GM21367 (cell line): ENCODE data around the gene AP4E1.
"Not testable (repeated sequence)": the region's sequence is repeated elsewhere in the genome, so short reads cannot be mapped to it uniquely, and the experiment has no call there.

Experiments
- ATAC-seq: cut with Tn5 transposase; IDR thresholded peaks from one replicate; pipeline ENCODE4 v1.9.1; 2021; ENCODE audit not compliant: unreplicated experiment

The AP4E1 gene

DNA sequence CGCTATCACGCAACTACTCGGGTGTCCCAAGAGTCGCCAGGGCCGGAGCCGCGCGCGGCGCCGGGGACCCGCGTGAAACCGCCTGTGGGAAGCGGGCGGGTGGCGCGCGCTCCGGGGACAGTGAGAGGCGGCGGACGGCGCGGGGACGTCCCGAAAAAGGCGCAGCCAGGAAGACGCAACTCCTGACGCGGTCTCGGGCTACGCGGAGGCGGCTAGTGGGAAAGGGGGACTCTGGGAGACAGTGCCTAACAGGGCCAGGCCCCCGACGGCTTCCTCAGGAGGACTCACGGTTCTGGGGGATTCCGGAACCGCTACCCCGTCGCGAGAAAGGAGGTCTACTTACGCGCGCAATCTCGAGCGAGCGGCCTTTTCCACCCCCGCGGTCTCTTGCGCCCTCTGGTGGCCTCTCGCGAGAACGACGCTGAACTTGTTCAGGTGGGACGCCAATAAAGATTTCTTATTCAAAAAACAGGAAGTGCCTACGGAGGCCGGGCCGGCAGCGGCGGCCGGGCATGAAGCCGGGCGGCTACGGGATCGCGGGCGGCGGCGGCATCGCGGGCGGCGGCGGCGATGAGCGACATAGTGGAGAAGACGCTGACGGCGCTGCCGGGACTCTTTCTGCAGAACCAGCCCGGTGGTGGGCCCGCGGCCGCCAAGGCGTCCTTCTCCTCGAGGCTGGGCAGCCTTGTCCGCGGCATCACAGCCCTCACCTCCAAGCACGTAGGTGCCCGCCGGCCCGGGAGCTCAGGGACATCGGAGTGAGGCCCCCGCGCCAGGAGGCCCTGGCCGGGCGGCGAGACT lies at the start of gene AP4E1:
Gene AP4E1, plus strand, starts transcription at position 475 of the 801 bp plus-strand sequence. Its CDS starts 96 bp downstream, at position 571.
- ATAC-seq: peak; percentile 52

DNA sequence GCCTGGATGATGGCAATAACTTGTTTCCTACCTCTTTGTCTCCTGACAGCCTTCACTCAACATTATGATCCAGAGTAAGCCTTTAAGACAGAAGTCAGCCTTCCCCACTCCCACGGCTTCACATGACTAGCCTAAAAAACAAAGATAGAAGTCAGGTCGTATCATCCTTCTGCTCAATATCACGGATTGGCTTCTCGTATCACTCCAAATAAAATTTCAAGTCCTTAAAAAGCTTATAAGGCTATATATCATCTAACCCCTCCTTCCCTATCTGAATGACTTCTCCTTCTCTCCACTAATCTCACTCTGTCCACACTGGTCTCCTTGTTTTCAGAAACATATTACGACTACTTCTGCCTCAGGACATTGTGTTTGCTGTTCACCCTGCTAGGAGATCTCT lies 47.7 kb upstream of the AP4E1 start:
- no peak for ATAC-seq

DNA sequence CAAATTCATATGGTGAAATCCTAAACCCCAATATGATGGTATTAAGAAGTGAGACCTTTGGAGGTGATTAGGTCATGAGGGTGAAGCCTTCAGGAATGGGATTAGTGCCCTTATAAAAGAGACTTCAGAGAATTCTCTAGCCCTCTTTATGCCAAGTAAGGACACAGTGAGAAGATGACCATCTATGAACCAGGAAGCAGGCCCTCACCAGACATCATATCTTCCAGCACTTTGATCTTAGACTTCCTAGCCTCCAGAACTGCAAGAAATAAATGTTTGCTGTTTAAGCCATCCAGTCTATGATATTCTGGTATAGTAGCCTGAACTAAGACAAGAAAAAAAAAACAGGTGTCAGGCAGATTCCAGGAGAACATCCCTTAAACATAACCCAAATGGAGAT lies 45.9 kb upstream of the AP4E1 start:
- no peak for ATAC-seq

DNA sequence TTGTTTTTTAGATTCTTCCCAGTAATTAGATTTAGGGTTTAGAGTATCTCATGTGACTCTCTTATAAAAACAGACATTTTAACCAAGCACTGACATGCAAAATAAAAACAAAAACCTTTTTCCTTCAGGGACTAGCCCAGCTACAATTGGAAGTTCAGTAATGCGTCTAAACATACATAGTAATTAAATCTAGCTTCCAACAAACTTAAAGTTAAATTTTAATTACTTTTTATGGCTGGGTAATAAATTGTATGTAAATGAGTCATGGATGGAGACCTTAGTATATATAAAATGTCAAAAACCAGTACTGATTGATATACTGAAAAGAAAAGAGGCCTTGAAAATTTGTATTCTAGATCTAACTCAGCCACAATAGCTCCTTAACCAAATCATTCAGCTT lies 43.6 kb upstream of the AP4E1 start:
- ATAC-seq: no peak

DNA sequence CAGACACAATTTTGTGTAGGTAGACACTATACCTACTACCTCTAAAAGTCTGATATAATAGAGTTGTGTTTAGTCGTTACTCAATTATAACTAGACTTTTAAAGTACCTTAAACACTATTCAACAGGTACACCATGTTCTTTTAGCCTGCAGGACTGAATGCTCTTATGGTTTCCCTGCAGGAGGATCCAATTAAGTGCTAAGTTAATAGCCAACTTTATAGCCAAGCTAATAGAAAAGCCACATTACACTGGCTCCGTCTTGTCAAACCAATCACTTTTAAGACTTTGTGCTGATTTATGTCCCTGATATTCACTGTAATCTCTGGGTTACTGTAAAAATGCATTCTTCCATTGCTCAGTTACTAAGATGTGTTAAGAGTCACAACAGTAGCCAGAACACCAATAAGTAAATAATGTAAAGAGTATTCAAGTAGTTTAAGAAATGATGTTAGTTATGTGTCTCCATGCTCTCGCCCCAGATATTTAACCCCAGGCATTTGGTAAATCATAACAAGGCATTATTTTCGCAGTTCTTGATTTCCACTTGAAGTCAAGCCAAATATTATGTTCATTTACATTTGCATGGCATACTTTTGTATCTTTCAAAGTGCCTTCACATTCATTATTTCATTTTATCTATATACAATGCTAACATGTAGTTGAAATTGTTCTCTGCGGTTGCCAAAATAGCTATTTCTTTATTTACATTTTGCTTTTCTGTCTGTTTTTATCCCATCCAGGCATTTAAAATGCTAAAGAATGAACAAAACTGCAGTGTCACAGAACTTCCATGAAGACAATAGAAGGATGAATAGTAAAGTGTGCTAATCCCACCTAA lies 42.7 kb upstream of the AP4E1 start:
- ATAC-seq: no peak

DNA sequence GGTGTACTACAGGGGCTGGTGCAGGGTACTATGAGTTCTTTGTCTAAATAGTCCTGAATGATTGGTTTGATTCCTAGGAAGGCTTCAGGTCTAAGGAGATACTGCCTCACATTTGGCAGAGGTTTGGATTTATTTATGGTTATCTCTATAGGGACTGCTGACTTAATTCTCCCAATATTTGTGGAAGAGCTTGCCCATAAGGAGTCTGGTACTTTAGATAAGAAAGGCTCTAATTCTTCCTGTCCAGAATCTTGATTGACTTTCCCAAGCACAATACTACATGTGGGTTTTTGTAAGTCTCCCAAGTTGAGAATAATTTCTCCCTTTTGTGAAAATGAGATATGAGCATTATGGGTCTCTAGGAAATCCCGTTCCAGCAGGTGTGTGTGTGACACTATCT lies 36.7 kb upstream of the AP4E1 start:
- ATAC-seq: no peak

DNA sequence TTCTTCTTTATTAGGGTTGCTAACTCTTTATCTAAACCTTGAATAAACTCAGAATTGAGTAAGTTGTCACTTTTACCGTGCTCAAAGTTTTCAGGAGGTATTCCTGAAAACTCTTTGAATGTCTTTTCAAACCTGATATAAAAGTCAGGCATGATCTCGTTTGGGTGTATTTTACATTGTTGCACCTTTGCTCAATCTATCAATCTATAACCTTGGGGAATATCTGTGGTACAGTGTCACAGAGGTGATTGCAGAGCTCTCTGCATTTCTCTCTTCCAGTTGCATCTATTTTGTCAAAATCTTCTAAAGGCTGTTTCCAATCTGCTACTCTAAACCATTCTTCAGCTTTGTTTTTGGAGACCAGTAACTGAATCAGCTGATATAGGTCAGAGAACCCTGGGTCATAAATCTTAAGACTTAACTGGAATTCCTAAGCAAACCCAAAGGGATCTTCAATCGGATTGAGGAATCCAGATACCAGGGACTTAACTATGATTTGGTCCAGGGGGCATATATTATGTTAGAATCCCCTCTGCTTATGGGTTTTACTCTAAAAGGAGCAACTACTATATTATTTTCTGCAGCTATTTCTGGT lies 35.6 kb upstream of the AP4E1 start:
- no peak for ATAC-seq

DNA sequence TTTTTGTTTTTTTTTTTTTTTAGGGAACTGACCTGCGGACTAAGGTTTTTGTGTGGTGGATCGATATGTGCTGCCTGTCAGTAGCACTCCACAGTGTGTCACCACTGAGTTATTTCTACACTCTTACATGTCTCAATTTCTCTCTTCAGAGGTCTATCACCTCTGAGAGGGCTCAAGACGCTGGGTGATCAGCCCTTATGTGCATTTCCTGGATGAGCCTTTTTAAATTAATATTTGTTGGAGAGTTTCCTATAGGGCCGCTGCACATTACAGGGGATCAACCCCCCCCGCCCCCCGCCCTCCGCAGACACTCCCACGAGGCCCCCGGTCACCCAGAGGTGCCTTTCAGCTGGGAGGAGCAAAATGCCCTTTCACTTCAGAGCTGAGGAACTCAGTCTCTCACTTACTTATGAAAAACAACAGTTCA lies 34.5 kb upstream of the AP4E1 start:
- ATAC-seq: no peak

DNA sequence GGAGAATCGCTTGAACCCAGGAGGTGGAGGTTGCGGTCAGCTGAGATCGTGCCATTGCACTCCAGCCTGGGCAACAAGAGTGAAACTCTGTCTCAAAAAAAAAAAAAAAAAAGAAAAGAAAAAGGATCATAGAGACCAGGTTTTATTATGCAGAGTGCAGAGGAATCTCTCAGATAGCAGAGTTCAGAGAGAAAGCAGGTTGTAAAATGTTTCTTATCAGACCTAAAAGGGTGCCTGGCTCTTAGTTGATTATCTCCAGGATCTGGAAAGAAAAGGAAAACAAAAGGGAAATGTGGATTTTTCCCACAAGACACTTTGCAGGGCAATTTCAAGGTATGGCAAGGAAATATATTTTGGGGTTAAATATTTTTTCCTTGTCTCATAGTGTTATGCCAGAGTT lies 33.2 kb upstream of the AP4E1 start:
- not testable (repeated sequence) for ATAC-seq

DNA sequence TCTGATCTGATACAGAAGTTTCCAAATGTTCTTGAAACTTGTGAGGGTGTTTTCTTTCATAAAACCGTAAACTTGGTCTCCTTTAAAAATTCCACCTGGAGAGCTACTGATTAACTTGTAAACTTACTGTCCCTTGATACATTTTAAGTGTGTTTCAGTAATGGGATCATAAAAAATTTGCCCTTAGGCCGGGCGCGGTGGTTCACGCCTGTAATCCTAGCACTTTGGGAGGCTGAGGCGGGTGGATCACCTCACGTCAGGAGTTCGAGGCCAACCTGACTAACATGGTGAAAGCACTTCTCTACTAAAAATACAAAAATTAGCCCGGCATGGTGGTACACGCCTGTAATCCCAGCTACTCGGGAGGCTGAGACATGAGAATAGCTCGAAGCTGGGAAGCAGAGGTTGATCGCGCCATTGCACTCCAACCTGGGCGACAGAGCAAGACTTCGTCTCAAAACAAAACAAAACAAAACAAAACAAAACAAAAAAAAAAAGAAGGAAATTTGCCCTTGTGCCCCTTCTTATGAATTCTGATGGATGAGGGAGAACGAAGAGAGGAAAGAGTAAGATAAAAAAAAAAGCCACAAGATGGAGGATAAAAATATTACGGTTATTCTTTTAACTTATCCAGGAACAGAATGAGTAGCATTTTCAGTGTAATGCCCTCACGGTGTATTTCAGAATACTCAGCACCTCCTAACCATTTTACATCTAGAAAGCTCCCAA lies 32.1 kb upstream of the AP4E1 start:
- ATAC-seq: no peak

DNA sequence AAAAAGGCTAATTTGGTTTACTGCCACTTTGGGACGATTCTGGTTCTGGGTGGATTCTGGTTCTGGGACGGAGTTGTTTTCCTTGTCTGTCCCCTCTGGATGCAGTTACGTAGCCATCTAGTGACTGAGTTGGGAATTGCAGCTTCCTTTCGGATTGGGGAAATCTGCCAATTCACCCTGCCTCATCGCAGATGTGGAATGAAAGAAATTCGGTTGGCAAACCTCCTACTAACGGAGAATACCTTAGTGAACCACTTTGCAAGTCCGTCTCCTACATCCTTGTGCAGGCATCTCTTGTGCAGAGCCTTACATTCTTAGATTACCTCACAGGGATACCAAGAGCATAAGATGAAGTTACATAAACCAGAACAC lies 31.5 kb upstream of the AP4E1 start:
- ATAC-seq: no peak

DNA sequence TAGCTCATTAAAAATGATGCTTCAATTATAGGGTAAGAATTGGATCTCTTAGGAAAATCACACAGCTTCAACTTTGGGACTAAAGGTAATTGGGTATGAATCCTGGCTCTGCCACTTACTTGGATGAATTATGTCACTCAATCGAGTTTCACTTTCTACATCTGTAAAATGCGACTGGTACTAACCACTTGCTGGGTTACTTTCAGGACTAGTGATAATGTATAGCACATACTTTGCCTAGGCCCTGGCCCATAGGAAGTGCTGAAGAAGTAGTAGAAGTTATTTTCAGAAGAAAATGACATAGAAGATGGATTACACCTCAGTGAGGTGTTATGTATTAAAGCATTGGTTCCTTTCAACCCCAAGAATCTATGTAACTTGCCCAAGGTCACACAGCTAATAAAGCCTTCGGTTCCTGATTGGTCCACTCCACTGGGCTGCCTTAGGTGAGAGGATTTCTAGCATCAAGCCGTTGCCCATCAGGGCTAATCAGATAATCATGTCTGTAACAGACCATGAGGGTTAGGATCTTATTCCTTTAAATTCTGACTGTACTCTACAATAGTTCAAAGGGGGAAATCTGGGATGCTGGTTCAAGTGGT lies 29.4 kb upstream of the AP4E1 start:
- ATAC-seq: peak; percentile 56

DNA sequence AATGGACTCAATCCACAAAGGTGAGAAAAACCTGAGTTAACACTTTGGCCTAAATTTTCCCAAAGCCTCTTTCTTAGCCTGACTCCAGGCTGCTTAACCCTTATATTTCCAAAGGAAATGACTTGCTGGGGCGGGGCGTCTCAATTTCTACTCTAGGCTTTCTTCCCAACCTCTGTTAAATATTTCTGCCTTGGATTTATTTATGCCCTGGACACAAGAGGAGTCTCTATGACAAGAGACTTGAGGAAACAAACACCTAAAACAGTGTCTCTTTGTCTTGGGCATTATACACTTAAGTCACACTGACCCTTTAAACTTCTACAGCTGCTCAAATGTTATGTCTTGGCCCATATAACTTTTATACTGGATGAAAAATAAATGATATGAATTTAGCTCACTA lies 28.3 kb upstream of the AP4E1 start:
- no peak for ATAC-seq

DNA sequence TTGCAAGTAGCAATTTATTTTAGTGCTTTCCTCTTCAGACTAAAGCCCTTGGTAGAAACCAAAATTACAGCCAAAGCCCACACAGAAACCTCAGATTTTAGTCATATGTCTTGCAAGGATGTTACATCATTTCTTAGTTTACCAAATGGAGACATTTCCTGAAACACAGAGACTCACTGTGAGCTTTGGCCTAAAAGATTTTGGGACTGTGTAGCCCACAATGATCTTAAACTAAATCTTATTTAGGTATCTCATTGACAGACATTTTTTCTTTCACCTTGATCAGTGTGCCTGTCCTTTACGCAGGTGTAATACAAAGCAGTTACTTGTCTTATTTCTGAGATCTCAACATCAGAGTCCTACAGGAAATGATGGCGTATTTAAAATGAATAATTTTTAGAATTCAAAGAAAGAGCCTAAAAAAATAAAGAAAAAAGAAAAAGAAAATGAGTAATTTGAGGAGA lies 27.8 kb upstream of the AP4E1 start:
- ATAC-seq: no peak

DNA sequence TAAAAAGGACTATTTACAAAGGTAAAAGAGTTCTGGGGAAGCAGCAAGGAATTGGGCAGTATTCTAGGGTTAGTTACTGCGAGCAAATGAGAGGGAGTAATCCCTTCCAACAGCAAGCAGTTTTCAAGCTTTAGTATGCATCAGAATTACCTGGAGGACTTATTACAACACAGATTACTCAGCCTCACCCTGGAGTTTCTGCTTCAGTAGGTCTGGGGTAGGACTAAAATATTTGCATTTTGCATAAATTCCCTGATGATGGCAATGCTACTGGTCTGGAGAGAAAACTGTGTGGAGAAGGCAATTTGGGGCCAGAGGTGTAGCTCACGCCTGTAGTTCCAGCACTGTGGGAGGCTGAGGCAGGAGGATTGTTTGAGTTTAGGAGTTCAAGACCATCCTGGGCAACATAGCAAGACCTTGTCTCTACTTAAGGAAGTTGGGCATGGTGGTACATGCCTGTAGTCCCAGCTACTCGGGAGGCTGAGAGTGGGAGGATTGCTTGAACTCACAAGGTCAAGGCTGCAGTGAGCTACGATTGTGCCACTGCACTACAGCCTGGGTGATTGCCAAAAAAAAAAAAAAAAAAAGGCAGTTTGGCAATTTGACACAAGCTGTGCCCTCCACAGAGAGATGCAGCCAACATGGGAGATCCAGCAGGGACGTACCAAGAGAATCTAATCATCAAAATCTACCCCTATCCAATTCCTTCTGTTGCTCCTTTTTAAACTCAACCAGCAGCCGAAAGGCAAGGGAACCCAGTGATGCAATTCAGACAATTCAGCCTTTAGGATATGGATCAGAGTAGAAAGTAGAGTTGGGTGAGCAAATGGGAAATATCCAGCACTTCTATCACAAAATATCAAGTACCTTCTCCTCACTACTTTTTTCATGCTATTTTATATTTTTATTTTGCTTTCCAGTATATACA lies 27.1 kb upstream of the AP4E1 start:
- no peak for ATAC-seq

DNA sequence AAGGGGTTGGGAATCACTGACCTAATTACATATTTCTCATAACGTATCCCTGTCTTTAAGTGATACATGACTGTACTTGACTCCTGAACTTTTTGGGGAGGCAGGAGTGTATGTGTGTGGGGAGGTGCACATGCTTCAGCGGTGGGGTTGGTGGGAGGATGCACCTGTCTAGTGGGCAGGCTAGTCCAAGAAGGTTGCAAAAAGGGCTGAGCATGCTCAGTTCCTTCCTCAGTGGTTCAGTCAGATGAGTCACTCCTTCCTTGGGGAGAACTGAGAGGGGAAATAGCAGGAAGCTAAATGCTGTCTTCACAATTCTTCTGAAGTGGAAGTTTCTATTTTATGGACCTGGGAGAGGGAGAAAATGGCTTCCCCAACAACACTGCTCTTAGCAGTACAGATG lies 24.6 kb upstream of the AP4E1 start:
- no peak for ATAC-seq

DNA sequence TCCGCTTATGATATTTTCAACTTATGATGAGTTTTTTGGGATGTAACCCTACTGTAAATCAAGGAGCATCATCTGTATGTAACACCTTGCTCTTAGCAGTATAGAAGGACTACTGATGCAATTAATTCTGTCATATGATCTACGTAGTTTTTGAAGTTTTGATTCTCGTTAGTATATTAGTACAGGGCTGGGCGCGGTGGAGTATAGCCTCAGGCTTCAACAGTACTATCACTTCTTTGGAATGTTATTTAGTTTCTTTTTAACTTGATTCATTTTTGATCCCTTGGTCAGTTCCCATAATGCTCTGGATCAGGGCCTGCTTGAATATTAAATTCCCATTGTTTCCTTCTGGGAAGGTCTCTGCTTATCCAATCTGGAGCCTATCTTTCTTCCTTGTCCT lies 23.9 kb upstream of the AP4E1 start:
- no peak for ATAC-seq

DNA sequence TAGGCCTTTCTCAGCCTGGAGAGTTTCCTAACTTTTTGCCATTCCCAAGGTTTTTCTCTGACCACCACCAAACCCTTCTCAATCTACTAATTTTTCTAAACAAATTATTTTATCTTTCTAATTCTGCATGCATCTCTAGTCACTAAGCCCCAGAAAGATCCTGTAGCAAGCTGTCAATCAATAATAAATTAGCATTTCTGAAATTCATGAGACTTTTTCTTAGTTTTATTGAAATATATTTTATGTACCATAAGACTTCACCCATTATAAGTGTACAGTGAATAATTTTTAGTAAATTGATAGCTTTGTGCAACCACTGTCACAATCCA lies 22.4 kb upstream of the AP4E1 start:
- no peak for ATAC-seq

DNA sequence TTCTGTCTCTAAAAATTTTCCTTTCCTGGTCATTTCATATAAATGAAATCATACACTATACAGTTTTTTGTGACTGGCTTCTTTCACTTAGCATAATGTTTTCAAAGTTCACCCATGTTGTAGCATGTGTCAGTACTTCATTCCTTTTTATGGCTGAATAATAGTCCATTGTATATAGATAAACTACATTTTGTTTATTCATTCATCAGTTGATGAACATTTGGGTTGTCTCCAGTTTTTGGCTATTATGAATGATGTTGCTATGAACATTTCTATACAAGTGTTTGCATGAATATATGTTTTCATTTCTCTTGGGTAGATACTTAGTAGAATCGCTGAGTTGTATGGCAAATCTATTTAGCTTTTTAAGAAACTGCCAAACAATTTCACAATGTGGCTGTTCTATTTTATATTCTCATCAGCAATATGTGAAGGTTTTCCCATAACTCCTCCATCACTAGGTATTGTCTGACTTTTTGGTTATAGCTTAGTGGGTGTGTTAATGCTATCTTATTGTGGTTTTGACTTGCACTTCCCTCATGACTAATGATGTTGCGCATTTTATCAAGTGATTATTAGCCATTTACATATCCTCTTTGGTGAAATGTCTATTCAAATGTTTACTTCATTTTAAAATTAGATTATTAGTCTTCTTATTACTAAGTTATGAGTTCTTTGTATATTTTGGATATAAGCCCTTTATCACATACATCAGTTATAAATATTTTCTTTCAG lies 21.7 kb upstream of the AP4E1 start:
- ATAC-seq: no peak
